ENCODE data around the gene POP5.
A peak's percentile ranks its signal among the peaks of the same experiment; 100 is the strongest.

Gene POP5

DNA sequence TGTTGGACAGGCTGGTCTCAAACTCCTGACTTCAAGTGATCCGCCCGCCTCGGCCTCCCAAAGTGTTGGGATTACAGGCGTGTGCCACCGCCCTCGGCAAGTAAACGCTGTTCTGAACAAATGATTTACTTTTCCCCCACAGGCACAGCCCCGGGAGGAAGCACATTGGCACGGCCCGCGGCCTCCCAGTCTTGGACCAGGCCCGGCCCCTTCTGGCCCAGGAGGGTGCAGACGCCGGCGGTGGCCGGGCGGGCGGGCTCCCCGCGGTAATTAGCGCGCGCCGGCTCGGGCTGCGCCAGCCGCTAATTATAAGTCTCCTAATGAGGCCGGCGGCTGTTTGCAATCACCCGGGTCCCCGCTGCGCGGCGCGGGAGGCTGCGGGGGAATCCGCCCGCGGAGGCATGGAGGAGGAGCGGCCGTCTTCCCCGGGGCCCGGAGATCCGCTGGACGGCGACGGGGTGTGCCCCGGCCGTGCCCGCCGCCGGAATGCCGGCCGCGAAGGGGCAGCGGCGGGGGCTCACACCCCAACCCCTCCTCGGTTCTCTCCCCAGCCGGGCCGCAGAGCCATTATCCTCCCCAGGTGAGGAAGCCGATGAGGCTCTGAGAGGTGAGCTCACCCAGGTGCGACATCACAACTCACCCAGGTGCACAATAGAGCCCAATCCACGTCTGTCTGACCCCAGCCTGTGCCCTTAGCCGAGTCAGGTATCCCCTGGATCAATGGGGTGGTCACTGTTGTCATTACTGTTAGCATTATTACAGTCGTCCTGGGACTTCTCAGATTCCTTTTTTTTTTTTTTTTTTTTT is 3.3 kb upstream of the POP5 start:
- no peak for DNase-seq (ENCODE audit: extremely low read depth, low read depth)
- TF ChIP-seq, protein P1, sequence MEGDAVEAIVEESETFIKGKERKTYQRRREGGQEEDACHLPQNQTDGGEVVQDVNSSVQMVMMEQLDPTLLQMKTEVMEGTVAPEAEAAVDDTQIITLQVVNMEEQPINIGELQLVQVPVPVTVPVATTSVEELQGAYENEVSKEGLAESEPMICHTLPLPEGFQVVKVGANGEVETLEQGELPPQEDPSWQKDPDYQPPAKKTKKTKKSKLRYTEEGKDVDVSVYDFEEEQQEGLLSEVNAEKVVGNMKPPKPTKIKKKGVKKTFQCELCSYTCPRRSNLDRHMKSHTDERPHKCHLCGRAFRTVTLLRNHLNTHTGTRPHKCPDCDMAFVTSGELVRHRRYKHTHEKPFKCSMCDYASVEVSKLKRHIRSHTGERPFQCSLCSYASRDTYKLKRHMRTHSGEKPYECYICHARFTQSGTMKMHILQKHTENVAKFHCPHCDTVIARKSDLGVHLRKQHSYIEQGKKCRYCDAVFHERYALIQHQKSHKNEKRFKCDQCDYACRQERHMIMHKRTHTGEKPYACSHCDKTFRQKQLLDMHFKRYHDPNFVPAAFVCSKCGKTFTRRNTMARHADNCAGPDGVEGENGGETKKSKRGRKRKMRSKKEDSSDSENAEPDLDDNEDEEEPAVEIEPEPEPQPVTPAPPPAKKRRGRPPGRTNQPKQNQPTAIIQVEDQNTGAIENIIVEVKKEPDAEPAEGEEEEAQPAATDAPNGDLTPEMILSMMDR (IDR thresholded peaks at IDR 0.05; ENCODE audit: low read depth, low read length): peak; percentile 25

DNA sequence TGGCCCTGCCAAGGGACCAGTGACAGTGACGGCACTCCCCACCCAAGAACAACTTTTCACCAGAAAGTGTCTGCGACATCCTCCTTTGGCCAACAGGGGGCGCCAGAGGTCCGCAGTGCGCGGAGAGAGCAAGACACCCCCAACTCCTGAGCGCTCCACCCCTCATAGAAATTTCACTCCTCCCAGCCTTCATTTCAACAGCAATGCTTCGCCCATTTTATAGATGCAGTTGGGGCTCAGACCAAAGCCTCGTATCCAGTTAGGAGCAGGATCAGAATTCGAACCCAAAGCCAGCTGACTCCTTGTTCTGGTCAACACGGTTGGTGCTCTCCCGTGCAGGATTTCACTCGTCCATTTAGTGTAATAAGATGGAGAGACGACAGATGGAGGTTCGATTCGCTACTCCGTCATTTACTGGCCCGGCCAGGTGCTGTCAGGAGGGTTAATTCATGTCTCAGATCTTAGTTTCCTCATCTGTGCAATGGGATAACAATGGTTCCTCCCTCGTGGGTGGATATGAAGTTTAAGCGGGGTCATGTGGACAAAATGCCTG is 2.4 kb upstream of the POP5 start:
- TF ChIP-seq, protein P1 (IDR thresholded peaks at IDR 0.05; ENCODE audit: low read depth, low read length): peak; percentile 91
- DNase-seq (ENCODE audit: extremely low read depth, low read depth): peak; percentile 15

DNA sequence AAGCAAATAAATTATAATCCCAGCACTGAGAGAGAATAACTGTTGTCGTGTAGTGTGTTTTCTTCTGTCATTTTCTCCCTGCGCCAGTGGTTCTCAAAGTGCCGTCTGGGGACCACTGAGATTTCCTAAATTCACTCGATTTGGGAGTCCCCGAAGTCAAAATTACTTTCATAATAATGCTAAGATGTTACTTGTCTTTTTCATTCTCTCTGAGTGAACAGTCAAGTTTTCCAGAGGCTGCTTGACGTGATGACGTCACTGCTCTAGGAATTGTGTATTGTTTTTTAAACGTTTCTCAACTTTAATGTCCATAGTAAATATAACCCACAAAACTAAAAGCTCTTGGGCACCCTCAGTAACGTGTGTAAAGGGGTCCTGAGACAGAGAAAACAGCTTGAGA is 796 bp upstream of the POP5 start:
- DNase-seq (ENCODE audit: extremely low read depth, low read depth): no peak
- TF ChIP-seq, protein P1 (IDR thresholded peaks at IDR 0.05; ENCODE audit: low read depth, low read length): no peak

DNA sequence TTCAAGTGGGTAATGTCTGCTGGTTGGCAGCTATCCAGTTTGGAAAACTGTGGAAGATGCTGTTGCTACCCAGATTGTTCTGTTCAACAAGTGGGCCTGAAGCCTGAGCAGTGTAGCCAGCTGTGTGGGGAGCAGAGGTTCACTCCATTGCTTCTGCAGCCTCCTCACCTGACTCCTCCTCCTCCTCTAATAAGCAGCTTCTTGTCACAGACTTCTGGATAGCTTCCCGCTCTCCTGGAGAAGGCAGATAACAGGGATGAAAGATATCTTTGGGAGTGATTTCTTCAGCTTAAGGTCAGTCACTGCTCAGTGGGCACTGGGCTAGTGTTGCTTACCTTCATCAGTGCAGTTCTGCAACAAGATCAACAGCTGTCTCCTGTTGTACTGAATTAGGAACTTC is 2.0 kb downstream of the POP5 start:
- TF ChIP-seq, protein P1 (IDR thresholded peaks at IDR 0.05; ENCODE audit: low read depth, low read length): no peak
- DNase-seq (ENCODE audit: extremely low read depth, low read depth): no peak

DNA sequence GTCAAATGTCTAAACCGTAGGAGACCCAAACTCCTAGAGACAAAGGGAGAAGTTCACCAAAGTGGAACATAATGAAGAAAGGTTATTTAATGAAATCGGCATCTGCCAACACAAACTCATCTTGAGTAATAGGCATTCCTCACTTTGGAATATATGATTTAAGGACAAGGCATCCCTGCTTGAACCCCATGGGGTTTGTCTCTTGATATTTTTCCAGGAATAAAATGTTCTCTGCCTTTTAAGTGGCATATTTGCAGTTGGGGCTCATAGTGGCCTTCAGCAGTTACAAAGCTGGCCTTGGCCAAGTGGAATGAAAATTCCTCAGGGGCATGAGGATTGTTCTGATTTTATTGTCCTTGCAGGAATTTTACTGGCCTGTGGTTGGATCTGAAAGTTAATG is 7.1 kb downstream of the POP5 start:
- TF ChIP-seq, protein P1 (IDR thresholded peaks at IDR 0.05; ENCODE audit: low read depth, low read length): no peak
- no peak for DNase-seq (ENCODE audit: extremely low read depth, low read depth)

DNA sequence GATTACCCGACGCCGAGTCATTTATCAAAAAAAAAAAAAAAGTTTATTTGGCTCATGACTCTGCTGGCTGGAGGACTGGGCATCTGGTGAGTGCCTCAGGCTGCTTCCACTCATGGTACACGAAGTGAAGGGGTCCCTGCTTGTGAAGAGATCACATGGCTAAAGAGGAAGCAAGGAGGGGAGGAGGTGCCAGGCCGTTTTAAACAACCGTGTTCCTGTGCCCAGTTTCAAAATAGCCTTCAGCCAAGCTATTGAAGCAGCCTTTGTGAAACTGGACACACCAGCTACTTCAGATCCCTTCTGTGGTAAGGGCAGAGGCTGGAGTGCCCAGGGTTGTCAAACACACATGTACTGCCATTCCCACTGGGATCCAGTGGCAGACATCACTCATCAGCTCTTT is 7.6 kb downstream of the POP5 start:
- DNase-seq (ENCODE audit: extremely low read depth, low read depth): no peak
- TF ChIP-seq, protein P1 (IDR thresholded peaks at IDR 0.05; ENCODE audit: low read depth, low read length): no peak

DNA sequence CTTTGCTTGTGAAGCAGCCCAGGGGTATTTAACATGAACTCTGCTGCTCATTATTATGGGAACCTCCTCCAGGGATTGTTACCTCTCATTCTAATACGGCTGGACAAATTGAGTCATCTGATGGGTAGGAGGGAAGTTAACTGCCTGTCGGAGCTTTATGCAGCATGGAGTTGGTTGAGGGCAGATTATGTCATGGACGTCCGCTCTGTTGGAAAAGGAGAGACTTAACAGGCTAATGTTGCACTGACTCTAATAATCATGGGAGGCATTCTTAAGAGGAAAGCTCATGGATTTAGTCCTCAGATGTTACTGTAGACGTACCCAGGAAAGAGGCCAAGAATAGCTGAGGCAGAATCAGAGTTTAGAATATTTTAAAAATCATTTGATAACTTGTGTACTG is 9.9 kb downstream of the POP5 start:
- no peak for DNase-seq (ENCODE audit: extremely low read depth, low read depth)
- TF ChIP-seq, protein P1 (IDR thresholded peaks at IDR 0.05; ENCODE audit: low read depth, low read length): no peak
